HepG2 (cell line): ENCODE data around the gene DNAJC5. TPM values are rescaled to one million over a fixed set of nuclear protein-coding genes. Genes with fewer than 3 reads are reported as not detected.

Experiments used
- ATF7-NPFF ChIP-seq: sonication (generic); formaldehyde crosslinking; IDR thresholded peaks from 2 replicates; pipeline ENCODE4 v1.8.1; 2023; ENCODE audit warnings: mild to moderate bottlenecking, low read depth, missing genetic modification reagents, moderate library complexity
- HOXA7 ChIP-seq: sonication (generic); formaldehyde crosslinking; IDR thresholded peaks from 2 replicates; pipeline ENCODE4 v1.8.1; 2022; ENCODE audit warnings: mild to moderate bottlenecking, missing genetic modification reagents, moderate library complexity
- IRF2 ChIP-seq: IDR thresholded peaks from 2 replicates; pipeline ENCODE4 v1.6.1; 2018; ENCODE audit warnings: missing genetic modification reagents, missing compliant biosample characterization
- JUN ChIP-seq: sonication (generic); formaldehyde crosslinking; IDR thresholded peaks from 2 replicates; pipeline ENCODE4 v1.4.0; 2020; ENCODE audit warnings: mild to moderate bottlenecking, missing genetic modification reagents
- KAT8 ChIP-seq: IDR thresholded peaks from 2 replicates; pipeline ENCODE4 v1.6.1; 2016; ENCODE audit warnings: missing genetic modification reagents, missing compliant biosample characterization
- LRRFIP1 ChIP-seq: sonication (generic); formaldehyde crosslinking; conservative IDR thresholded peaks from 2 replicates; pipeline ENCODE4 v1.4.0; 2020; ENCODE audit warnings: missing genetic modification reagents
- MAFF ChIP-seq: IDR thresholded peaks from 2 replicates; pipeline ENCODE4 v1.6.1; 2011; ENCODE audit warnings: low read depth, low read length, improper control_type of control experiment
- MIER3 ChIP-seq: IDR thresholded peaks from 2 replicates; pipeline ENCODE4 v1.6.1; 2016; ENCODE audit warnings: missing compliant biosample characterization, borderline replicate concordance
- NFE2L1 ChIP-seq: sonication (generic); formaldehyde crosslinking; IDR thresholded peaks from 2 replicates; pipeline ENCODE4 v1.4.0; 2020; ENCODE audit warnings: missing genetic modification reagents, mild to moderate bottlenecking, borderline replicate concordance
- RFXANK ChIP-seq: IDR thresholded peaks from 2 replicates; pipeline ENCODE4 v1.6.1; 2016
- RNF2 ChIP-seq: fragments of 450-650 bp; conservative IDR thresholded peaks from 2 replicates; pipeline ENCODE4 v1.6.1; 2016; ENCODE audit warnings: low read depth
- ZBTB38 ChIP-seq: sonication (generic); formaldehyde crosslinking; IDR thresholded peaks from 2 replicates; pipeline ENCODE4 v1.5.1; 2020; ENCODE audit warnings: mild to moderate bottlenecking, missing genetic modification reagents
- ZBTB40 ChIP-seq, 2 experiments: fragments of 450-650 bp in 1 of 2; sonication (generic) in 1 of 2; formaldehyde crosslinking in 1 of 2; IDR thresholded peaks; 2 replicates each; pipeline versions ENCODE4 v1.6.1 to v1.8.0; 2016 to 2022; ENCODE audit warnings: antibody characterized with exemption in 1 of 2, mild to moderate bottlenecking in 1 of 2, missing genetic modification reagents in 1 of 2
- ZNF225 ChIP-seq: sonication (generic); formaldehyde crosslinking; IDR thresholded peaks from 2 replicates; pipeline ENCODE4 v1.4.0; 2020; ENCODE audit warnings: mild to moderate bottlenecking, missing genetic modification reagents
- ZNF614 ChIP-seq: IDR thresholded peaks from 2 replicates; pipeline ENCODE4 v1.6.1; 2018; ENCODE audit warnings: missing biosample characterization, missing genetic modification reagents, inconsistent platforms, borderline replicate concordance
- ZZZ3 ChIP-seq: sonication (generic); formaldehyde crosslinking; IDR thresholded peaks from 2 replicates; pipeline ENCODE4 v1.4.0; 2020; ENCODE audit warnings: missing genetic modification reagents, mild to moderate bottlenecking, borderline replicate concordance
- polyA plus RNA-seq, 8 experiments: library from polyadenylated mRNA; depleted of rRNA in 3 of 8; stranded (reverse) in 7 of 8; unstranded in 1 of 8; fragments of >200 nt; fragmentation: Illumina TruSeq in 4 of 8; extraction: Trizol in 4 of 8; gene quantifications; 2 replicates each; pipeline versions ENCODE4 v1.2.1 to v1.2.3, GENCODE V29; 2011 to 2016; ENCODE audit warnings: low read depth in 4 of 8, missing spikeins in 1 of 8, mixed read lengths in 1 of 8; ENCODE audit not compliant: insufficient read depth in 1 of 8
- total RNA-seq, 5 experiments: library from RNA; depleted of rRNA; stranded (reverse); fragments of >200 nt; fragmentation: Illumina TruSeq; extraction: Trizol; gene quantifications; 2 replicates each; pipeline ENCODE4 v1.2.3, GENCODE V29; 2016; ENCODE audit warnings: low read depth in 1 of 5

DNAJC5 gene
- total and polyA plus RNA-seq, 2 of the 13 experiments (the other 11 are each of a cell fraction or from before 2014, with no cell fraction given): 42.8 to 64.5 TPM

- TF ChIP-seq HOXA7 (CRISPR knock-in tag) (peak; percentile 81), MAFF (0 out of 2 replicates have a peak, but pooled peaks have one; percentile 2), RNF2 (peak; percentile 68), JUN (CRISPR knock-in tag) (0 out of 2 replicates have a peak, but pooled peaks have one; percentile 12), ATF7-NPFF (CRISPR knock-in tag) (peak; percentile 97), LRRFIP1 (CRISPR knock-in tag) (0 out of 2 replicates have a peak, but pooled peaks have one; percentile 56), ZNF225 (CRISPR knock-in tag) (peak; percentile 98), NFE2L1 (CRISPR knock-in tag) (peak; percentile 83; the same call in 1 of the 2 replicates), ZNF614 (peak; percentile 98; the same call in 1 of the 2 replicates), KAT8 (peak; percentile 100), RFXANK (CRISPR knock-in tag) (0 out of 2 replicates have a peak, but pooled peaks have one; percentile 85), MIER3 (peak; percentile 98), ZBTB38 (CRISPR knock-in tag) (peak; percentile 95), ZZZ3 (CRISPR knock-in tag) (peak; percentile 94; the same call in 1 of the 2 replicates), ZBTB40 (IDR thresholded peaks at IDR 0.05) (peak; percentile 97), ZBTB40 (CRISPR knock-in tag; IDR thresholded peaks at IDR 0.05) (peak; percentile 83), IRF2 (CRISPR knock-in tag) (peak; percentile 99)
Measured at GRCh38 chr20:63980806-63981728, 86.1 kb downstream of the DNAJC5 start, which contains the start of gene PRPF6 (continued).
